ENCODE measurements around the gene IFT27.

- TF ChIP-seq CTCF (conservative IDR thresholded peaks at IDR 0.05) (no peak), ZFX (IDR thresholded peaks at IDR 0.05) (no peak)
These were observed 22.8 kb upstream of the IFT27 start for GRCh38 chr22:36798674-36799066.

All from C4-2B (cell line).